ENCODE measurements around the gene SEMA3B.
"Not testable (repeated sequence)": the region's sequence is repeated elsewhere in the genome, so short reads cannot be mapped to it uniquely, and the experiment has no call there.

The SEMA3B gene

DNA sequence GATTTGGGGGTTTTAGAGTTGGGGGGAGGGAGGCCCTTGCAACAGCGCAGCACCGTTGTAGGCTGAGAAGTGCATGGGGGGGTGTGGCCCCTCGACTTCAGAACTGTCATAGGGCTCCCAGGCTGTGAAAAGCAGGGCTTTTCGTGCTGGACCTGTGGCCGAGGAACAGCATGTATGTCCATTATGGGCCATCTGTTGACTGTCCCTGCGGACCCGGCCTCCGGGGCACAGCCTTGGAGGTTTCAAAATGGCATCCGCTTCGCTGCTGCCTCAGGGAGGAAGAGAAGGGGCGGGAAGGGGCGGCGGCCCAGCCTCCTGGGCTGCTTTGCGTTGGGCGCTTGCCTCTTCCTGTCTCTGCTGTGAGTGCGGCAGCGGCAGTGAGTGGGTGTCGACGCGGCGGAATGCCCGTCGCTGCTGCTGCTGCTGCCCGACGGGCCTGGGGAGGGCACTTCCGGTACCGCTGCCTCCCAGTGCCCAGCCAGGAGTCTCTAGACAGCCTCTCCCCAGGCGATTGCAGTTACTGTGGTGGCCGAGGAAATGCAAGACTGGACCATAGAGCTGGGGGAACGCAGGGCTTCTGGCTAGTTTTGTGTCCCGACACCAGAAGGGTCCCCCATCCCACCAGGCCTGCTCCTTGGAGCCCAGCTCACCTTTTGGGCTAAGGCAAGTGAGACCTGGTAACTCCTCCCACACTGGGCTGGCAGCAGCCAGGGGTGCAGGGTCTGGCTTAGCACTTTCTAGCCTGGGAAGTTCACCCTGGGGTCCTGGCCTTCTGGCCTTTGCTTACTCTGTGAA, 31.0 kb upstream of the SEMA3B start:
- no peak for DNase-seq (ENCODE audit: low spot score)

DNA sequence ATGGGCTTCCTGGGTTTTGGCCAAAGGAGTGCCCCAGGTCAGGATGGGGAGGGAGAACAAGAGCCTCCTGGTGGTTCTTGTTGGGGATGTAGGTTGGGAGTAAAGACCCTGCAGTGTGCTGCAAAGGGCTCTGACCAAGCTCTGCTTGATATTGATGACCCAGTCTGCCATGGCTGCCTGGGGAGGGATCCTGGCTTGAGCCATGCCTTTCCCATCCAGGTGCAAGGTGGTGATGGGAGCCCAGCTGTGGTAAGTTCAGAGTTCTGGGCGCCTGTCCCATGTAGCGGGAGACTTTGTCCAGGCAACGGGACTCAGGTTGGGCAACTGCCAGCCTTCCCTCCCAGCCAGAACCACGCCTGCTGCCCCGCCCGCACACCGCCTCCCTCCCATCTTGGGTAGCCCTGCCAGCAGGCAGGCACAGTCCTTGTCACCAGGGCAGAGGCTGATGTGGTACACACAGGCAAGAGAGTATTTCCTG, 30.4 kb upstream of the SEMA3B start:
- no peak for DNase-seq (ENCODE audit: low spot score)

DNA sequence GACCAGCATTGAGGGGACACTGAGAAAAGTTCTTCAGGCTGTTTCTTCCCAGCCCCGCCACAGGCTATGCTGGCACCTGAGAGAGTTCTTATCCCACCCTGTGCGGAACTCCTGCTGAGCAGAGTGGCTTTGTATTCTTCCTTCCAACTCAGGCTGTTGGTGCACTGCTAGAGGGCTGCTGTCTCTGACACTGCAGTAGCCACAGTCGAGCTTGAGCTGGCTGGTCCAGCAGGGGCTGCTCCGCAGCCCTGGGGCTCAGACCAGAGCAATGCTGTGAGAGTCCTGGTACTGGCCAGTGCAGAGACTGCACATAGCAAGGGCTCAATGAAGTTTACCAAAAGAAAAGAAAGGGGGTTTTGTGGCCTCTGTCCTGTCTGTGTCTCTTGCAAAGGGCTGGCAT, 29.3 kb upstream of the SEMA3B start:
- no peak for DNase-seq (ENCODE audit: low spot score)

DNA sequence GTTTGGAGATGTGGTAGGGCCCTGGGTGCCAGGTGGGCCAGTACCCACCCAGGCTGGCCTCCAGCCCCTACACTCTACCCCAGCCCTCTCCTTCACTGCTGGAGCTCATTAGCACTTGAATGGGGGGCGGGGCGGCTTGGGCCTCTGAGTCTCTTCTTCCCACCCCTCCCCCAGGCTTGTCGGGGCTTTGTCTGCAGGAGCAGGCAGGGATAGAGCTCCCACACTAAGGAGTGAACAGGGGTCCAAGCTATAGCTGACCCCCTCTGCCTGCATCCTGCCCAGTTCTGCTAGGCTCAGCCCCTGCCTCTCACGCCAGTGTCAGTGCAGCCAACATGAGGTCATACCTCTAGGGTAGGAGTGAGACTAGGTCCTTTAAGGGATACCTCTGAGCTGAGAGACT, 27.8 kb upstream of the SEMA3B start:
- DNase-seq (ENCODE audit: low spot score) = no peak

DNA sequence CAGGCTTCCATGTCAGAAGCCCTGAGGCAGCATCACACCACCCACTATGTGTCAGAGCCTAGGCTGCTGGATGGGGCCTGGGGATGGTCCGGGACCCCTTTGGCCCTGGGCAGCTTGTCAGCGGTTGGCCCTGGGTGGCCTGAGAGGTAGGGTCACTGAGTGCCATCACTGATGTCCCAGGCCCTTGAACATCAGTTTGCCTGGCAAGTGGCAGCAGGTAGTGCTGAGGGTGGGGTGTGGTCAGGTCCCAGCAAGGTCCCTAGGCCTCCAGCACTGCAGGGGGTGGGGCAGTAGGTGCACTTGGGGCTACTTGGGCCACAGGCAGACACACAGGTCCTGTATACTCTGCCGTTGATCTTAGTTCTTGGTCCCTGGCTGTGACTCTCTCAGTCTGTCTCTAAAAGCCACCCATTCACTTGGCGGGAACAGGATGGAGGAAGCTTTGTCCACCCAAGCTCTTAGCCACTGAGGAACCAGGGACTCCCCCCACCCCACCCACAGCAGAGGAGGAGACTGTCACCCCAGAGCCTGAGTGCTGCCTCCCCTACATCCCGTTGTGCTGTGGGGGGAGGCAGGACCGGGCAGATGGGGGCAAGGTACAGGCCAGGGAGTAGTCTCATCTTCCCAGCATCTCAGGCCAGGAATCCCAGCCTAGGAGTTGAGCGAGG, 27.1 kb upstream of the SEMA3B start:
- DNase-seq (ENCODE audit: low spot score) = no peak

DNA sequence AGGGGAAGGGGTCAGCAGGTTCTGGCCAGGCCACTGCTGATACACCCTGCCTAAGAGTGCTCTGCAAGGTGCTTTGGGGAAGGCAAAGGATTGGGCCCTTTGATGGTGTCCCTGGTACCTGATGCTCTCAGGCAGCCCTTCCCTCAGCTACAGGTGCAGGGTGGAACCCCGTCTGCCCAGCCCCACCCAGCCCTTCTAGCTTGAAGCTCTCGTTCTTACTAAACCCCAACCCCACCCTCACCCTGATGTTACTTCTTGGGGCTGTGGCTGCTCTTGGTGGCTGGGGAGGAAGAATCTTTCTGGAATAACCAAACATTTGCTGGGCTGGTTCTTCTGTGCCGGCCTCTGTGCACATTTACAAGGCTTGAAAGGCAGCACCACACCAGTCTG, 26.6 kb upstream of the SEMA3B start:
- no peak for DNase-seq (ENCODE audit: low spot score)

DNA sequence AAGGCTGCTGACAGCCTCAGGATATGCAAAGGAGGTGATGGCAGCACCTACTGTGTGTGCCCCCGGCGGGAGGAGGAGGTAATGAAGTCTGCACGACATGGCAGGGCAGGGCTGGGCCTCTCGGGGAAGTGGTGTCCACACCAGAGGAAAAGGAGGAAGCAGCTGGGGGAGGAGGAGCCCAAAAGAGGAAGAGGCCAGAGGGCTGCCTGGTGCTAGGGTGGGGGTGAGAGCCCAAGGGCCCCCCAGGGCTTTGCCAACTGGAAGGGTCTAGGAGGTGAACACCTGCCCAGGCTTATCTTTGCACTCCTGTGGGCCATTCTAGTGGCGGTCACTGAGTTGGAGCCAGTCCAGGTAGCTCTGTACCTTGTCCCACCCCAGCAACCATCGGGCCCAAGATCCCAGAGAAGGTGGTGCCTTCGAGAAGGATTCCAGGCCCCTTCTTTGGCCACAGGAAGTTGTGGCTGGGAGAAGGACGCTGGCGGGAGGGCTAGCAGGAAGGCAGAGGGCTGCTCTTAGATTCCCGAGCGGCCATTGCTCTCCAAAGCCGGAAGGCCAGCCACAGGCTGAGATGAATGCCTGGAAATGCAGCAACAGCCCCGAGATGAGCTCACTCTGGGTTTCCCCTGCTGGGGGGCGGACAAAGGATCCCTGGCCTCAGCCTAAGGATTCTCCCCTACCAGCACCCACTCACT, 25.9 kb upstream of the SEMA3B start:
- DNase-seq (ENCODE audit: low spot score) = no peak

DNA sequence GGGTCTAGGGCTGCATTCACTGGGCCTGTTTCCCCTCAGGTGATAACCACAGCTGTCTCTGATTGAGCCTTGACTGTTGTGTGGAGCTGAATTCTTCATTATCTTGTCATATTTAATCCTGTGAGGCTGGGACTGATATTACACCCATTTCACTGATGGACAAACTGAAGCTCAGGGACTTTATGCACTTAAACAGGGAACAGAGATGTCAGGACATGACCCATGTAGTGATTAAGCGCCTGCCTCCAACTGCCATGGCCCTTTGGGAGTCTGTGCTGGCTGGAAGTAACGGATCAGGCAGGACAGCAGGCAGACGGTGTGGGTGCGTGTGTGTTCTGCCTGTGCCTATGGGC, 25.4 kb upstream of the SEMA3B start:
- DNase-seq (ENCODE audit: low spot score) = no peak

- not testable (repeated sequence) for DNase-seq (ENCODE audit: low spot score)
Measured at GRCh38 chr3:50244813-50245212, 24.1 kb upstream of the SEMA3B start.

- DNase-seq (ENCODE audit: low spot score) = no peak
Measured at GRCh38 chr3:50245251-50245745, 23.6 kb upstream of the SEMA3B start.

- peak; percentile 85 for DNase-seq (ENCODE audit: low spot score)
Measured at GRCh38 chr3:50245831-50246516, 23.0 kb upstream of the SEMA3B start.

DNA sequence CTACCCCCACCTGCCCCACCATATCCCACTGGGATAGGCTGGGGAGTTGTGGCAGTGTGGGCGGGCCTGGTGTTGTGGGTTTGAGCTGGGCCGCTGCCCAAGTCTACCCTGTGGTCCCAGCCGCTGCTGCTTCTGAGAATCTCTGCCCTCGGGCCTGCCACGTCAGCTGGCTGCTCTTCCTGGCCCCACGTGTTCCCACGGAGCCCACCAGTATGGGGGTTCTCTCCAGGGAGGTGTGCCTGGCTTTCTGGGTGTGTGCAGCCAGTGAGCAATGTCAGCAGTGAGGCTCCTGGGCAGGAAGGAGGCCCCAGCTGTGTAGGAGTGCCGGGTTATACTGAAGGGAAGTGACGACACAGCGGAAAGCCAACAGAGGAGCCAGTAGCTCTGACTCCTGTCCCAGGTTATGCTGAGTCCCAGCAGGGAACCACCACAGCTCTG, 22.4 kb upstream of the SEMA3B start:
- DNase-seq (ENCODE audit: low spot score) = no peak

- no peak for DNase-seq (ENCODE audit: low spot score)
Measured at GRCh38 chr3:50248387-50248786, 20.6 kb upstream of the SEMA3B start.

GRCh38 chr3:50249457-50249856, 19.5 kb upstream of the SEMA3B start:
- no peak for DNase-seq (ENCODE audit: low spot score)

GRCh38 chr3:50250514-50250913, 18.4 kb upstream of the SEMA3B start:
- DNase-seq (ENCODE audit: low spot score) = no peak

- no peak for DNase-seq (ENCODE audit: low spot score)
Measured at GRCh38 chr3:50251220-50251619, 17.7 kb upstream of the SEMA3B start.

GRCh38 chr3:50254577-50255250, 14.2 kb upstream of the SEMA3B start:
- no peak for DNase-seq (ENCODE audit: low spot score)

- DNase-seq (ENCODE audit: low spot score) = no peak
Measured at GRCh38 chr3:50255251-50255615, 13.7 kb upstream of the SEMA3B start.

DNA sequence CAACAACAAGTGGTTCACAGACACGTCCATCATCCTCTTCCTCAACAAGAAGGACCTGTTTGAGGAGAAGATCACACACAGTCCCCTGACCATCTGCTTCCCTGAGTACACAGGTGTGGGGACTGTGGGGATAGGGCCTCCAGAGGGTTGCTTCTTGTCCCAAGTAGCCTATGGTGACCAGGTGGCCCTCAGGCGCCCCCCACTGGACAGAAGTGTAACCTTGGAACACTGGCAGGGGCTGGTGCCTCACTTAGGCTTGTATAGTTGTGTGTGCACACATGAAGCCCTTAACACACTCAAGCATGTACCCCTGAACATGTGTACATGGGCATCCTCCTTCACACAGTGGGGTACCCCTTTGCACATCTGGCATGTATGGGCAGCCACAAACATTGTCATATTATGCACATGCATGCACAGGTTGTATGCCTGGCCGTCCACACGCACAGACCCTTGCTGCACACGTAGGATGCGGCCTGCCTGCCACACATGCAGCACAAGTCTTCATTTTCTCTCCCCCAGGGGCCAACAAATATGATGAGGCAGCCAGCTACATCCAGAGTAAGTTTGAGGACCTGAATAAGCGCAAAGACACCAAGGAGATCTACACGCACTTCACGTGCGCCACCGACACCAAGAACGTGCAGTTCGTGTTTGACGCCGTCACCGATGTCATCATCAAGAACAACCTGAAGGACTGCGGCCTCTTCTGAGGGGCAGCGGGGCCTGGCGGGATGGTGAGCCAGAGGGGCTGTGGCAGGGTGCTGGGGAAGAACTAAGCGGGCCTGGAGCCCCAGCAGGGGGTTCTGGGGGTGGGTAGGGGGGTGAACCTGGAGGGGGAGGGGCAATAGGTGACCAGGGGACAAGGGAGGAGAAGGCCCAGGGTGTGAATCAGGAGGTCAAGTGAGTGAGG, 11.7 kb upstream of the SEMA3B start:
- DNase-seq (ENCODE audit: low spot score) = no peak

DNA sequence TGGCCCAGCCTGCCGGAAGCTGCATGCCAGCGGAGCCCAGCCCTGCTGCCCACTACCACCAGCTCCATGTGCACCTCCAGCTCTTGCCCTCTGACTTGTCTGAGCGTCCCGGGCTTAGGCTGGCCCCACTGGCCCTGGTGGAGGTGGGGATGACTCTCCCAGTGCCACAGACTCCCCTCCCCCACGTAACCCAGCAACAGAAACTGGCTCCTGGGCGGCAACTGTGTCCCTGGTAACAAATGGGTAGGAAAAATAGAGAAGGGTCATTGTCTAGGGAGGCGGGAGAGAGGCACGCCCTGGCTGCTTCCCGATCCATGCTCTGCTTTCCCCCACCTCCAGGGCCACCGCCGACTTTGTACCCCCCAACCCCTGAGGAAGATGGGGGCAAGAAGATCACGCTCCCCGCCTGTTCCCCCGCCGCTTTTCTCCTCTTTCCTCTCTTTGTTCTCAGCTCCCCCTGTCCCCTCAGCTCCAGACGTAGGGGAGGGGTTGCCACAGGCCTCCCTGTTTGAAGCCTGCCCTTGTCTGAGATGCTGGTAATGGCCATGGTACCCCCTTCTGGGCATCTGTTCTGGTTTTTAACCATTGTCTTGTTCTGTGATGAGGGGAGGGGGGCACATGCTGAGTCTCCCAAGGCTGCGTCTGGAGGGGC, 10.8 kb upstream of the SEMA3B start:
- DNase-seq (ENCODE audit: low spot score) = no peak
